GM21381 (cell line): ENCODE results near the gene TRIM68.

ENCODE experiments used
- ATAC-seq: cut with Tn5 transposase; IDR thresholded peaks from one replicate; pipeline ENCODE4 v1.9.1; 2021; ENCODE audit warnings: mild to moderate bottlenecking, moderate library complexity; ENCODE audit not compliant: unreplicated experiment

The TRIM68 gene

DNA sequence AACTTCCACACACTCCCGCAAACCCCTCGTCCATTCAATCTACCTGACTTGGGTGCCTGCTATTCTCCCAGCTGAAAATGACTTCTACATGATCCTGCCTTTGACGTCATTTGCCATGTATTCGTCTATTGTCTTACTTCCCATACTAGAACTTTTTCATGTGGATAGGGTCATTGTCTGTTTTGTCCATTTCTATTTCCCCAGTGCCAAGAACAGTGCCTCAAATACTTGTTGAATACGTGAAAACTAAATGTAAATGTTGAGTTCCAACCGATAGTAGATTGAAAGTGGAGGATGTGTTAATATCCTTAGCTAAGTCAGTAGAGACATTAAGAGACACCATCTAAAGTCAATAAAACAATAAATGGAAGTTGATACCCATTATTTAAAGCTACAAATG, 935 bp downstream of the TRIM68 start:
- ATAC-seq: no peak

DNA sequence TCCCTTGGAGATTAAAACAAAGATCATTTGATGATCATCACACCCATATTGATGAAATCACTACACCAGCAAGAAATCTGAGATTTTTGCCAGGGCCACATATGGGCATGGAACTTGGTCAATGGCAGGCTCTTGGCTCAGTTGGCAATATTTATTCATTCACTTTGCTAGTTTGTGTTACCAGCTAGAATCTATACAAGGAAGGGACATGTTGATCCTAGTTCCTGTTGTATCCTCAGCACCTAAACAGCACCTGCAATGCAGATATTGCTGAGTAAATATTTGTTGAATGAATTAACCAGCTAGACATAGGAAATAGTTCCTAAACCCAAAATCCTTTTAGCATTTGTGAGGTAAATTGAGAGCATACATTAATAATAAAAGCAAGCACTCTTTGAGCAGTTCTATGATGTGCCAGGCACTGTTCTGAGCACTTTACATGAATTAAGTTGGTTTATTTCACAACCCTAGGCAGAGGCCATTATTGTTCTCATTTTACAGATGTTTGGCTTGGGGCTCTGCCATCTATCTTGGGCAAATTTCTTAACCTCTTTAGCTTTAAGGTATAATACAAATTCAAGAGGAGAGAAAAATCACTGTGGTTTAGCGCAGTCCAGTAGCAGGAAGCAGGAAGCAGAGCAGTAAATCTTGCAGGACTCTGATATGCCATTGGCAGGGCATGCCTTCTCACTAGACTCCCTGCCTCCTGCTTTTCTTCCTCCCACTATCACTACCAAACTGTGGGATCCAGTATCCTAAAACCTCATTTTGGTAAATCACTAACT, 1.6 kb downstream of the TRIM68 start:
- no peak for ATAC-seq

DNA sequence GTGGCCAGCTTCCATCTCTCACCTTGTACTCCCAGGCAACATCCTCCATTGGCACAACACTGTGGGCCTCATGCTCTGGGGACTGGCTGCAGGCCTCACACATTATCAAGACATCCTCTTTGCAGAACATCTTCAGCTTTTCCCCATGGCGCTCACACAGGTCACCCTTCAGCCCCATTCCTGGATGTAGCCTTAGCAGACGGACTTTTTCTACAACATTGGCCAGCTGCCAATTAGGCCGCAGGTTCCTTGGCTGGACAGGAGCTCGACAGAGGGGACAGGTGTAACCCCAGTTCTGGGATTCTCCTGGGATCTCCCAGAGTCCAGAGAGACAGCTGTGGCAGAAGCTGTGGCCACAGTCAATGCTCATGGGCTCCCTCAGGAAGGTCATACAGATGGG, 3.0 kb downstream of the TRIM68 start:
- ATAC-seq: no peak

DNA sequence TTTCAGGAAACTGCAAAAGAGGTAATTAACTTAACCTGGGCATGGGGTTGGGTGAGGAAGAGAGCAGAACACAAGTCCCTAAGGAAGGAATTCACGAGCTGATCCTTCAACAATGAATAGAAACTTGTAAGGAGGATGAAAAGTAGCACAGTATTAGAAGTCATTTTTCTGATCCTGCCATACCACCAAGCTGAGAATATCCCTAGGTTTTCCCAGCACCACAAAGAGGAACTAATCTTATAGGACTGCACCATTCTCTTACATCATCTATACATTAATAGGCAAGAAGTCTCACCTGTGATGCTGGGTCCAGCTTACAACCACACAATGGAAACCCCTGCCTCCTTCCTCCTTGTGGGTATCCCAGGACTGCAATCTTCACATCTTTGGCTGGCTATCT, 14.3 kb downstream of the TRIM68 start, which contains the start of gene OR52I1:
Gene OR52I1 (plus strand): TSS at position 301 of the 400 bp plus-strand sequence. CDS start 0 bp downstream, at position 301.
- ATAC-seq: no peak

DNA sequence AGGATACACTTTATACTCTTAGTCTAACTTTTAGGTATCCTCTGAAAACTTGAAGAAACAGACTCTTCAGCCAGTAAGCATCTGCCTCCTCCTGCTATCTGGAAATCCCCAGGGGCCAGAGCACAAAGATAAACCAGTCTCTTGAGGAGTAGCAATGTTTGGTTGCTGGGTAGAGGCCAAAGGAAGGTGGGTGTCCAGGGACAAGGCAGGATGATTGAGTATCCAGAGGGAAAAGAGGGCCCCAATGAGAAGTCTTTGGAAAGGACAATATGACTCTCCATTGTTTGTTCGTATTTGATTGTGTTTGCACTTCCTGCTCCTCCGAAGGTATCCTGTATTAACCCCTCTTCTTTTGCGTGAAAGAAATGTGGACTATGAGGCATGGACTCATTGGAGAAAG, 19.0 kb downstream of the TRIM68 start:
- ATAC-seq: no peak

DNA sequence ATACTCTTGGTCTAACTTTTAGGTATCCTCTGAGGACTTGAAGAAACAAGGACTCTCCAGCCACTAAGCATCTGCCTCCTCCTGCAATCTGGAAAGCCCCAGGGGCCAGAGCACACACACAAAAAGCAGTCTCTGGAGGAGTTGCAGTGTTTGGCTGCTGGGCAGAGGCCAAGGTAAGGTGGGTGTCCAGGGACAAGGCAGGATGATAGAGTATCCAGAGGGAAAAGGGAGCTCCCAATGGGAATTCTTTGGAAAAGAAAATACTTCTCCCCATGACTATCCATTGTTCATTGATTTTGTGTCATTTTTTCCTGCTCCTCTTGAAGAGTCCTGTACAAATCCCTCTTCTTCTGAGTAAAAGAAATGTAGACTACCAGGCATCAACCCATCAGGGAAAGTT, 26.6 kb downstream of the TRIM68 start, which contains the start of gene OR52I2:
Gene OR52I2 (plus strand): TSS at position 301 of the 400 bp plus-strand sequence.
- no peak for ATAC-seq

DNA sequence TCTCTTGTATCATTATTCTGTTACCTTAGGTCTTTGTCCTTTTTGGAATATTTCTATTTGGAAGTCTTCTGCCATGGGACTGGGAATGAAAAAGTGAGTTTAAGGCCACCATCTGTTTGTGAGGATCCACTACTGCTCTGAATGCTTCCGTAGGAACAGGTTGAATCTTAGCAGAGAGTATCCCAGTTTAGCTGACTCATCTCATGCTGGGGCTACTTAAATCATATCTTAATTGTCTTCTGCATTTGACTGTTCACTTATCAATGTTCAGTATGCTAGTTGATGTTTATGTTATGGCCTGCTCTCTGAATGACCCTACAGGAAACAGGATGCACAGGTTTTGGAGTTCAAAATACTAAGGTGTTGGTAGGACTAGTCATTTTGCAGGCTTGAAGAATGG, 27.9 kb downstream of the TRIM68 start:
- ATAC-seq: no peak

DNA sequence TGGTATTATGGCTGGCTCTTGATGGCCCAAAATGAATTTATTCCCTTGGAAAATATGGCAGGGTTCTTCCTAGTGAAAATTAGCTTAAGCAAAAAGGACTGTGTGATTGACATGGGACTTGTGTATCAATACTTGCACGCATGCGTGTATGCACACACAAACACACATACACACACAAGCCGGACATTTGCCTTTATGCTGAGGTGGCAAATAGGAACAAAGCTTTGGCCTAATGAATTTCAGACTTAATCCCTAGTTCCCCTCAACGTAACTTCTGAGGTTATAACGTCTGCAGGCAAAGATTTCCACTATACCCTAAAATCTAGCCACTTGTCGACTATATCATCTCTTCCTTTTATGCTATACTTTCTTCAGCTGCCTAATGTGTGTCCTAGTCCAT, 29.4 kb downstream of the TRIM68 start:
- ATAC-seq: no peak

DNA sequence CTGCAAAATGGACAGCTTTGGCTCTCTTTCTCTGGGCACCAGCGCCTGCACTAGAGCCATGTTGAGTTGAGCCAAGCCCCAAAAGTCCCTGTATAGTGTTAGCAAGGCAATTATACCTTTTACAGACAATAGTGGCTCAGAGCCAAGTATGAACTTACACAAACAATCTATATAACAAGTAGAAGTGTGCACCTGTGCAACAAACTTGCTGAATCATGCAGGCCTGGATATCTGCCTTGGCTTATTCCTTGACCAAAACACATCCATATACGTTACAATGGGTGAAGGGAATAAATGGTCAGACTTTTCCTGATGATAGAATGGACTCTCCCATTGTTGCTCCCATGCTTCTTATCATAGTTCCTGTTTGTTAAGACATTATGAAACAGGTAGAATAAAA, 30.3 kb downstream of the TRIM68 start:
- ATAC-seq: no peak

DNA sequence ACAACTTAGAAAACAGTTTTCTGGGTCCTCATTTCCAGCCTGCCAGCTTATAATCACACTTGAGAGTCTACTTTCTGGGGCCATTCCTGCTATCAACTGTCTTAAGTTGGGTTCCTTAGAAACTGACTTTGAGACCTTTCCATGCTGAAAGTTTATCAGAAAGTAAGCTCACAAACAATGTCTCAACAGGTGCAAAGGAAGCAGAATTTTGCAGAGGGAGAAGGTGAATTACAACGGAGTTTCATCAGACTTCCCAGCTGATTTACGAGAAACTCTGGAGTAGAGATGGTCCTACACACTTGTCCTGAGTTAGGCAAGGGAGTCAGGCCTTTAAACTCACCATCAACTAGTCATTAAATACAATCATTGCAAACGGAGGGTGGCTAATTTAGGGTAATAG, 31.2 kb downstream of the TRIM68 start:
- ATAC-seq: no peak

DNA sequence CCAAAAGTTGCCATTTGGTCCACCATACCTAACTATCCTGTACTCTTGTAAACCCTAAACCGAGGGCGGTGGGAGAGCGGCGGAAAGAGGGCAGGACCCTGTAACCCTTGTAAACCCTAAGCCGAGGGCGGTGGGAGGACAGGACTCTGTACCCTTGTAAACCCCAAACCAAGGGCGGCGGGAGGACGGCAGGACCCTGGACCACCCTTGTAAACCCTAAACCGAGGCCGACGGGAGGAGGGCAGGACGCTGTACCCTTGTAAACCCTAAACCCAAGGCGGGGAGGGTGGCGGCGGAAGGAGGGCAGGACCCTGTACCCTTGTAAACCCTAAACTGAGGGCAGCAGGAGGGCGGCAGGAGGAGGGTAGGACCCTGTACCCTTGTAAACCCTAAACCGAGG, 39.0 kb downstream of the TRIM68 start:
- ATAC-seq: no peak

DNA sequence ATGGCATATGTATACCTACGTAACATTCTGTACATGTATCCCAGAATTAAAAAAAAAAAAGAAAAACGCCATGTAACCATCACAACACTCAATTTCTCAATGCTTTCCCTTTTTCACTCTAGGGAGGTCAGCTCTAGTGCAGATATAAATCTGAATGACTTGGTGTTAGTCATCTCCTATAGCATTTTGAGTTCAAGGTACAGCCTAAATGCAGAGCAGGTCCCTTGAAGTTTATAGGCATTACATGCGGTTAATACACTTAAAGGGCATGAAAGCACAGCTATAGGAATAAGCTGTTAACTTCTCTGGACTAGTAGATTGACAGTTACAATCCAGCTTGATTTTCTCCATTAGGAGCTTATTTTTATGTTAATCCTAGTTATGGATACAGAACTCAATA, 42.7 kb downstream of the TRIM68 start:
- no peak for ATAC-seq

DNA sequence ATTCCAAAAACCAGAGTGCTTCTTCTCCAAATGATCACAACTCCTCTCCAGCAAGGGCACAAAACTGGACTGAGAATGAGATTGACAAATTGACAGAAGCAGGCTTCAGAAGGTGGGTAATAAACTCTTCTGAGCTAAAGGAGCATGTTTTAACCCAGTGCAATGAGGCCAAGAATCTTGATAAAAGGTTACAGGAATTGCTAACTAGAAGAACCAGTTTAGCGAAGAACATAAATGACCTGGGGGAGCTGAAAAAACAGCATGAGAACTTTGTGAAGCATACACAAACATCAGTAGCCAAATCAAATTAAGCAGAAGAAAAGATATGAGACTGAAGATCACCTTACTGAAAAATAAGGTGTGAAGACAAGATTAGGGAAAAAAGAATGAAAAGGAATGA, 47.6 kb downstream of the TRIM68 start:
- ATAC-seq: no peak

DNA sequence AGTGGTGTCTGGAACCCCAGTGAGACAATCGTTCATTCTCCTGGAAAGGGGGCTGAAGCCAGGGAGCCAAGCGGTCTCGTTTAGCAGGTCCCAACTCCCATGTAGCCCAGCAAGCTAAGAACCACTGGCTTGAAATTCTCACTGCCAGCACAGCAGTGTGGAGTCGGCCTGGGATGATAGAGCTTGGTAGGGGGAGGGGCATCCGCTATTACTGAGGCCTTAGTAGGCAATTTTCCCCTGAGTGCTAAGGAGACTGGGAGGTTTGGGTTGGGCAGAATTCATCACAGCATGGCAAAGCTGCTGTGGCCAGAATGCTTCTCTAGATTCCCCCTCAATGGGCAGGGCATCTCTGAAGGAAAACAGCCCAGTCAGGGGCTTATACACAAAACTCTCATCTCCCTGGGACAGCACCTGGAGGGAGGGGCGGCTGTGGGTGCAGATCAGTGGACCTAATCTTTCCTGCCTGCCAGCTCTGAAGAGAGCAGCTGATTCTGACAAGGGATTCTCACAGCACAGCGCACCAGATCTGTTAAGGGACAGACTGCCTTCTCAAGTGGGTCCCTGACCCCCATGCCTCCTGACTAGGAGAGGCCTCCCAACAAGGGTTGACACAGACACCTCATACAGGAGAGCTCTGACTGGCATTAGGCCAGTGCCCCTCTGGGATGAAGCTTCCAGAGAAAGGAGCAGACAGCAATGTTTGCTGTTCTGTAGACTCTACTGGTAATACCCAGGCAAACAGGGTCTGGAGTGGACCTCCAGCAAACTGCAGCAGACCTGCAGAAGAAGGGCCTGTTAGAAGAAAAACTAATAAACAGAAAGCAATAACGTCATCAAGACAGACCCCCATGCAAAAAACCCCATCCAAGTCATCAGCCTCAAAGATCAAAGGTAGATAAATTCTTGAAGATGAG, 48.2 kb downstream of the TRIM68 start:
- ATAC-seq: no peak

DNA sequence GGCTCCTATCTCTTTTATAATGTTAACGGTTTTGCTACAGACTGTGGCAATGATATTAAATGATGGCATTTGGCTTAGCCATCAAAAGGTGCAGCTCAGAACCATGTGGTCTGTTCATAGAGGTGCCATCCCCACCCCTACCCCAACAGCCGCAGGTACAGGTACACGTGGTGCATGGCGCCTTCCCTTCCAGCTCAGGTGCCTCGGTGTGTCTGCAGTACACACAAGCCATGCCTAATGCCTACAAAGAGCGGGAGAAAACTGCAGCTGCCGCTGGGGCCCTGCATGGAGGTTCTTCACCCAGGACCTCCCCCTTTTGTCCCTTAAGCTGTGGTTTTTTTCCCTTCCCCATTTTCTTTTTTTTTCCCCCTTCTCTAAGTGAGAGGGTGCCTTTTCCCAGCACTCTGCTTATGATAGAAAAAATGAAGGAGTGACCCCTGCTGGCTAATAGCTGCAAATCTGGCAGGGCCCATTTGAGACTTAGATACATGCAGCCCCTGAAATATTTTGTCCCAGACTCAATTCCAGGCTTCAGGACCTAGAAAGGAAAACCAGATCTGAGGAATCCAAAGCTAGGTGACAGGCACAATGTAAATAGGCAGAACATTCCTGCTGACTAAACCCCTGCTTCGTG, 56.6 kb downstream of the TRIM68 start:
- ATAC-seq: no peak
